Frontal cortex (tissue), 4 donors: Measurements from ENCODE around the gene ERO1B. TPM values are rescaled to one million over a fixed set of nuclear protein-coding genes. Genes with fewer than 3 reads are reported as not detected.

Experiments used
- DNase-seq, 2 donors: peaks; one replicate each; pipeline ENCODE4 v3.0.0; 2012; ENCODE audit warnings: low spot score in 2 of 2
- FAIRE-seq: peaks from 2 replicates; lab custom pipeline; 2012; peaks lifted over from hg19 to GRCh38; lab: Jason Lieb, UNC
- total RNA-seq: library from RNA; depleted of rRNA; stranded (reverse); fragments of >200 nt; gene quantifications from one replicate; pipeline ENCODE4 v1.2.3, GENCODE V29; 2014
- donor health status: control.
- donor health status: control.
- donor health status: control.

ERO1B gene
- total RNA-seq, 1 donor from 2014 or later: 12.6 TPM

DNA sequence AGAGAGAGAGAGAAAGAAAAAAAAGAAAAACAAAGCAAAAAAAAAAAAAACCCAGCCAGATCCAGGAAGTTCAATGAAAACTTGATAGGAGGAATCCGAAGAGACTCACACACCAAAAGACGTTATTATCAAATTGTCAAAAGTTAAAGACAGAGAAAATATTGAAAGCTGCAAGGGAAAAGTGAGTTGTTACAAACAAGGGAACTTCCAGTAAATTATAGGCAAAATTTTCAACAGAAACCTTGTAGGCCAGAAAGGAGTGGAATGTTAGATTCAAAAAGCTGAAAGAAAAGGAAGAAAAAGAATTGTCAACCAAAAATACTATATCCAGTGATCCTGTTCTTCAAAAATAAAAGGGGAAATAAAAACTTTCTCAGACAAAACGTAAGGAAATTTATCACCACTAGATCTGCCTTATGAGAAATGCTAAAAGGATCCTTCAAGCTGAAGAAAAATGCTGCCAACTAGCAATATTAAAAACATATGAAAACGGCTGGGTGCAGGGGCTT lies 23.6 kb downstream of the ERO1B start:
- FAIRE-seq (no peak), DNase-seq (no peak)

DNA sequence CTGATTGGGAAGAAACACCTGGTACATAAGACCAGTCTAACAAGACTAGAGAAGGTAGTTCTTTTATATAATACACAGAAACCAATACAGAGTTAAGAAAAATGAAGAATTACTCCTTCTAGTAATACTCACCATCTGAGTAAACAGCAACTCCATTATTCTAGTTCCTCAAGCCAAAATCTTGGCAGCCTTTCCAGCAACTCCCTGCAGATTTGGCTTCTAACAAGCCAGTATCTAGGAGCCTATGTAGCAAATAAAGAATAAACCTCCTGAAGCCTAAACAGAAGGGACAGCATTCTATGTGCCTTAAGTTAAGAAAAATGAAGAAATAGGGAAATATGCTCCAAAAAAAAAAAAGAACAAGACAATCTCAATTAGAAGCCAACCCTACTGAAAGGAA lies 24.5 kb downstream of the ERO1B start:
- FAIRE-seq: no peak
- no peak for DNase-seq

DNA sequence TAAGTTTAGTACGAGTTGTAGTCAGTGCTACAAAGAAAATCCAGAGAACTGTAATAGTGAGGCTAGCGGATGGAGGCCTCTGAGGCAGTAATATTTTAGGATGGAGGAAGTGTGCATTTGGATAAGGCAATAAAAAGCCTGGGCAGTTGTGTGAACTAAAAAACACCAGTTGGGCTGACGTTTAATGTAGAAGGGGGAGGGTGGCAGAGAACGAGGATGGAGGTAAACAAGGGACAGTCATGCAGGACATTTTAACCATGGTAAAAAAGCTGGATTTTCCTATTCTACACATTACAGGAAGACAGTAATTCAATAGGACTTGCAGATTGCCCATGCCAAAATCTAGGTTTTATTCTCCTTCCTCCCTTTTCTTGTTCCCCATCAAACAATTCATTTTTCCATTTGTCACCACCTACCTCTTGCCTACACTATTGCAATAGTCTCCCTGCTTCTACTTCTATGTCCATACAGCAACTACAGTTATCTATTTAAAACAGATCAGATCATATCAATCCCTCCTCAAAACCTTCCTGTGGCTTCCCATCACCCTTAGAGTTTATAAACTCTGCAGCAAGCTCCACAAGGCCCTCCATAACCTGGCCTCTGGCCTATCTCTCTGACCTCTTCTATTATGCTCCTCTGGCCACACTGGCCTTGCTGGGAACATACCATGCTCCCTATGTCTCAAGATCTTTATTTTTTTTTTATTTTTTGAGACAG lies 27.7 kb downstream of the ERO1B start:
- FAIRE-seq (no peak), DNase-seq (no peak)

DNA sequence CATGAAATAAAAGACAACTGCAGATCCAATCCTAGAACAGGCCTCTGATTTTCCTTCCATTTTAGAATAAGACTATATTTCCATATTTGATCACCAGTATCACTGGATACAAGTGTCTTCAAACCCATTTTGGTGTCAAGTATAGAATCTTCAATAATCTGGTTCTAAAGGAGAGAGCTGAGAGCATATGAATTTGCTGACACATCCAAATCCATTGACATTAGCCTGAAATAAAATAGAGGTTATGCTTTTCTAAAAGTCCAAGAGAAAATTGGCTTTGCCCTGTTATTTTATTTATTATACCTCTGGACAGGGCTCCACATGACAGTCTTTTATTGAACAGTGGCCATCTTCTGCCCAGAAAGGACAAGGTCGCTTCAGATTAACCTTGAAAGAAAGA lies 28.6 kb downstream of the ERO1B start:
- FAIRE-seq (no peak), DNase-seq (no peak)

DNA sequence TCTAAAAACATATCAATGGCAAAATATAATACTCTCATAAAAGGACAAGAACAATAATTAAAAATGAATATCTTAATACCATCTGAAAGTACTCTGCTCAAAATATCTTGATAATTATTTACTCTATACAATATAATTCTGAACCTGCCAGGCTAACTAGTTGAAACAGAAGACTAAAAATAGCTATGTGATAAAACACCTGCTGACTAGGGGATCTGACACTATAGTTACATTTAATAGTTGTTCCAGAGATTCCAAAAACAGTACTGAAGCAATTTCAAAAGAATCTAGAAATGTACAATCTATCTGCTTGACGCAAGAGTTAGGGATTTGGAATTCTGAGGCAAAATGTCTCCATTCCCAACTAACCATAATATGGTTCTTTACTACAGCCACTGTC lies 30.2 kb downstream of the ERO1B start:
- FAIRE-seq (no peak), DNase-seq (no peak)

DNA sequence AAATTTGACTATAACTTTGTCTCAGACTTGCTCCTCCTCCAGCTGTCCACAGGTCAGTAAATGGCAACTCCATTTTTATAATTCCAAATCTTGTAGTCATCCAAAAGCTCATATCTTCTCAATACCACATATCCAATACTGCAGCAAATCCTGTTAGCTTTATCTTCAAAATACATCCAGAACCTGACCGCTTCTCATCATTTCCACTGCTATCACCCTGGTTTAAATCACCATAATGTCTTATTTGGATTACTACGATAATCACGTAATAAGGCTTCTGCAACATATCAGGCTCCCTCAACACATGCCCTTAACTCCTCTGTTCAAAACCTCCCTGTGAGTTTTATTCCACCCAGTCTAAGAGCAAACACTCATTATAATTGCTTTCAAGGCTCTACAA lies 34.5 kb downstream of the ERO1B start:
- no peak for DNase-seq
- no peak for FAIRE-seq

DNA sequence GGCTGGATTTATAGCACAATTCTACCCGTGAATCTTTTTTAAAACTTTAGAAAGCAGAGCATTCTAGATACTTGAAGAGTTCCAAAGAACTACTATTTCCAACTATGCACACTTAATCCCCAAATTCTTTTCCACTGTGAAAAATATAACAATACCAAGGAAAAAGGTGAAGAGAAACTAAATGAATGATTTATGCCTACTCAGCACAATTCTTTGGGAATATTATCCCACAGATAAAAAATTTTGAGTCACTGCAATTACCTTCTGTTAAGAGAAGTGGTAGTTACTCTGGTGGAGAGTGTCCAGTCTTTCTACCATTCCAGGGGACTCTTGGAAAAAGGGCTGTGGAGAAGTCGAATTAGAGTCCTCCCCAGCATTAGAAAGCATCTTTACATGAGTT lies 39.2 kb downstream of the ERO1B start:
- no peak for FAIRE-seq
- DNase-seq: no peak

DNA sequence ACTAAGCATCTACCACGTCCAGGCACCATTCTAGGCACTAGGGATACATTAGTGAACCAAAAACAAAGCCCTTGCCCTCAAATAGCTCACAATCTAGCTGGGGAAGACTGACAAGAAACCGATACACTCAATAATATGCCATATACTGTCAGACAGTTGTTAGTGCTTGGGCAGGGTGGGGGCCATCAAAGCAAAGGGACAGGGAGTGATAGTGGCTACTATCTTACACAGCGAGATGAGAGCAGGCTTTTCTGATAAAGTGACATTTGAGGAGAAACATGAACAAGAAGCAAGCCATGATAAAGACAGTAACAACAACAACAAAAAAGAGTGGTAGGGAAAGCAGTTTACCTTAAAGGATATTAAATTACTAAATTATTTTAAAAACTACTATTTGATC lies 41.1 kb downstream of the ERO1B start:
- DNase-seq (no peak), FAIRE-seq (no peak)

DNA sequence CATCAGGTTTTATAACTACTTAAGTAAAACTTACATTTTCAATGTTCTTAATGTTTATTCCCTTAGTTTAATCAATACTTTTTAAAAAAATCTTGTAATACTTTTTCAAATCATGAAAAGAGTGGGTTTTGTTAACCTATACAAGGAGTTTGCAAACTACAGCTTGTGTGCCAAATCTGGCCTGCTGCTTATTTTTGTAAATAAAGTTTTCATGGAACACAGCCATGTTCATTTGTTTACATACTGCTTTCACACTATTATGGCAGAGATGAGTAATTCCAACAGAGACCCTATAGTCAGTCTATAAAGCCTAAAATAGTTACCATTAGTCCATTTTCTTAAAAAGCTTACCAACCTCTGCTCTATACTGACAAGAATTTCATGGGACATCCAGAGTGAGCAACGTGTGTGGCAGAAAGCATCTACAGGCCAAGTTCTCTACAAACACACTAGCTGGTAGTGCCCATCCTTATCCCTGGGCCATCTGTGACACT lies 42.6 kb downstream of the ERO1B start:
- DNase-seq (no peak), FAIRE-seq (no peak)

DNA sequence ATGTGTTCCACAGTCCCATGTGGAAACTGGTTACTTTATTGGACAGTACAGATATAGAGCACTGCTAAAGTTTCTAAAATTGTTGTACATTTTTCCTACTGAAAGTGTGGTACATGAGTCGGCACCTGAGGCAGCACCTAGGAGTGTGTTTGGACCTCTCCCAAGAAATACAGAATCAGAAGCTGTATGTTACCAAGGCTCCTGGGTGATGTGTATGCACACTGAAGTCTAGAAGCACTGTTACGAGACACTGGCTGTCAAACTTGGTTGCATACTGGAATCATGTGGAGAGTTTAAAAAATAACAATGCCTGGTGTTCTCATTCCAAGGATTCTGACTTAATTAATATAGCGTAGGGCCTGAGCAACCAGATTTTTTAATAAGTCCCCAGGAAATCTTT lies 46.6 kb downstream of the ERO1B start:
- FAIRE-seq: no peak

DNA sequence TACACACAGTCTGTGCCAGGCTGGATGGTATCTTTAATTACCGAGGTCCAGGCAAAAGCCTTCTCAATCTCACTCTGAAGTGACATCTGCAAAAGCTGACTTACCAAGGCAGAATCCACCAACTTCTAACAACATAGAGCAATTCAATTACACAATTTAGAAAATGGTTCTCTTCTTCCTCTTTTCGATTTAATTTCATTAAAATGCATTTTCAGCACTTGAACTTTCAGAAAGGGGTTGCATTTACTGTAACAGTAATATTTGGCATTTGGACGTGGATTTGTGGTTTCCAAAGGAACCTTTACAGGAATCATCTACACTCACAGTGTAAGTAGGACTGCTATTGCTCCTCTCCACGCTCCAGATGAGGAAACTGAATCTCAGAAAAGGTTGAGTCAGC lies 53.3 kb downstream of the ERO1B start:
- FAIRE-seq (no peak), DNase-seq (no peak)

More for the DNA sequence above, 46.6 kb downstream of the ERO1B start:
- no peak for DNase-seq

DNA sequence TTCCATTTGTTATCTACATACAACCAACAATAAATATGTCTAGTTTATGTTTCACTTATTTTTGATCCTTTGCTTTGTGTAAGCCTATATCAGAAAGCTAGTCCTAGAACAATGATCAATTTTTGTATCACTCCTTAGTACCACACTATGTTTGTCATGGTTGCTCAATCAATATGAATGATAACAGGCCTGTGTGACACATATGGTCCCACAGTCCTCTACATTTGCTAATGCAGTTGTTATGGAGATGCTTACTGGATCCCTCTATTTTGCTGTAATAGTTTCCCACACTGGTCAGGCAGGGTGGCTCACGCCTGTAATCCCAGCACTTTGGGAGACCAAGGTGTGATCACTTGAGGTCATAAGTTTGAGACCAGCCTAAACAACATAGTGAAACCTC lies 59.1 kb downstream of the ERO1B start:
- FAIRE-seq (no peak), DNase-seq (no peak)

DNA sequence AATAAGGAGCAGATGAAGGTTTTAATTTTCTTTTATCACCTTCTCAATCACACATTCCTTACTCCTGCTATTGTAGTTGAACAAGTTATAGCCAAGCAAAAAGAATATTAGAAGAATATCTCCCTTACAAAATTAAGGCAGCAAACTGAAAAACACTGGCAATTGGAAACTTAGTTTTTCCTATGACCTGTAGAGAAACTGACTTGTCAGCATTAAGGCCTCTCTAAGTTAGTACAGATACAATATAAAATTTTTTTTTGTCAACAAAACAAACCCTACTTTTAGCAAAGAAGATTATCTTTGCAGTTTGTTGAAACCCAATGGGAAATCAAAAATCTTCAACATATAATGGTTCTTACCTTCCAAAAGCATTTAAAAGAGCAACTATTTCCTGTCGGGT lies 61.3 kb downstream of the ERO1B start:
- FAIRE-seq (no peak), DNase-seq (no peak)

DNA sequence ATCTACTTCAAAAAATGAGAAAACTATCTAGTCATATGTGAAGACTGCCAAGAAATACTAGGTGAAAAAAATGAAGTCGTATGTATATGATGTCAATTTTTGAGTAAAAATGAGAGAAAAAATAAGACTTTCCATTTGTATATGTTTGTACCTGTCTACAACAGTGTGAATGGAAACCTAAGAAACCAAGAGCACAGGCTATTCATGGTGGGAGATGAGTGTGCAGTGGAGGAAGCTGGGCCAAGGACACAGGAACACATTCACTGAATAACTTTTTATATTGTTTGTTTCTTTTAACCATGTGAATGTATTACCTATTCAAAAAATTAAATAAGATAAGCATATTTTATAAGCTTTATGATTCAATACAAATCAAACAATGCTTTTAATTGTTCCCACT lies 67.0 kb downstream of the ERO1B start:
- DNase-seq: no peak
- FAIRE-seq: no peak

DNA sequence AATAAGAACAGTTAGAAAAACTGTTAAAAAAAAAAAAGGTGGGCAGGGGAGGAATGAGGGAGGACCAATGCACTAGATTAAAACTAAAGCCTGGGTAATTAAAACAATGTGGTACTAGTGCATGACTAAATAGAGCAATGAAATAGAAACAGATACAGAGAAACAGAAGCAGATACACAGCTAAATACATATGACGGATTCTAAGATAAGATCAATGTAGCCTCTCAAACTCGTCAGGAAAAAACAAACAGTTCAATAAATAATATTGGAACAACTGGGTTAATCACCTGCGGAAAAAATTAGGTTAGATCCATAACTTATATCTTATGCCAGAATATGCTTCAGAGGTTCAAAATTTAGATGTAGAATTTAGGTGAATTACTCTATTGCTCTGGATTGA lies 68.2 kb downstream of the ERO1B start:
- no peak for FAIRE-seq

DNA sequence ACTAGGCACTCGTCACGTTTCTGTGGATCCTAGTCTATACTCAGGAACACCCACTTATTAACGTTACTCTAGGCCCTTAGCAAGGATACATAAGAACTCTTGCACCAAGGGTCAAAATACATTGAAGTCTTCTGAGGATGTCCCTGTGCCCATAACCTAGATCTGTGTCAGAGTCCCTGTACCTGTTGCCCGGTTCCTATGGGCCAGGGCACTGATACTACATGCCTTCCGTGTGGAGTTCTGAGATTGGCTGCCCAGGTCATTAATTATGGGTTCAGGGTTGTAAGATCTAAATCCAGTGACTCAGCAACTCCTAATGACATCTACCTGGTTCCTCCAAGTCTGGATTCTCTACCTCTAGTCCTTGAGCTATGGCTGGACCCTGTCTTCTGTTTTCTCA lies 69.9 kb downstream of the ERO1B start:
- DNase-seq: no peak
- no peak for FAIRE-seq

More for the DNA sequence above, 68.2 kb downstream of the ERO1B start:
- no peak for DNase-seq

DNA sequence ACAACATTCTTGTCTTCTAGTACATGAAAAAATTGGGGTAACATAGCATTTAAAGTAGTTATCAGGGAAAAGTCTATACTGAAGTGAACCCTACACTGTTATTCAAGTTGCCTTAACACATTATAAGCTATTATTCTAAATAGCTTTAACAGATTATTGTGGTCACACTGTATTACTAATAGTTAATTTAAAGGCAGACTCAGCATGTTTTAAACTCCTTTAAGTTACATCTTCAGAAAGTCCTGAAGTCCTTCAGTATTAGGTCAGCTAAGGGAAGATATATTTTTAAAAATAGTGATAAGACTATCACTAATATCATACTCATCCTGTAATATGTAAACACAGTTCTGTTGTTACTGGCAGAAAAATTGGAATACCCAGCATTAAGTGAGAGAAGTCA lies 72.0 kb downstream of the ERO1B start:
- no peak for DNase-seq
- FAIRE-seq: no peak

DNA sequence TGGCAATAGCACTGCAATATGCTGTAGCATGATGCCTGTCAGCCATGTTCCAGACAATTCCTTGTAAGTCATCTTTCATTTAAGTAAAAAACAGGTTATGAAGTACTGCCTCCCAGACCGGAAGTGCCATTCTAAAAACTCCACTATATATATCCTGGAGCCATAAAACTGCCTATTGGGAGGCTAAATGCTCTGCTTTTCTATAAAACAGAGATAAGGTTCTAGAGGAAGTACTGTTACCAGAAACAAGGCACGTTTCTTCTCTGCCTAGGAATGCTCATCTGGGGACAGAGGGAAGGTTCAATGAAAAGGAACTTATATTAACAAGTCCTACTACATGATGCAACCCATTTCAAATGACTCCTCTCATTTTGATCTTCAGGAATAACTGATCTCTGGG lies 72.6 kb downstream of the ERO1B start:
- DNase-seq: no peak
- no peak for FAIRE-seq

DNA sequence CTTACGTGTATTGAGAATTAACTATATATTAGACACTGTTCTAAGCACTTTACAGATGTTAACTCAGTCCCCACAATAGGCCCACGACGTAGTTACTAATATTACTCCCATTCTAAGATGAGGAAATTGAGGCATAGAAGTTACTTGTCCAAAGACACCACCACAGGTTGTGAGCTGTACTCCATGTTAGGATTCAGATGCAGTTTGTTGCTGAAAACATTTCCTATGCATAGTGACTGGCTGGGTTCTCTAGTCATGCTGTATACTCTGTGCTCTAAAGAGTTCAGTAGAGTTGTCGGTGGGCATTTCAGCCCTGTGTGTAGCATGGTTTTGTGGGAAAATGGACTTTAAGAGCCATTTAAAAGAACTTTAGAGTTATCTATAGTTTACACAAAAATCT lies 74.2 kb downstream of the ERO1B start:
- FAIRE-seq (no peak), DNase-seq (no peak)

DNA sequence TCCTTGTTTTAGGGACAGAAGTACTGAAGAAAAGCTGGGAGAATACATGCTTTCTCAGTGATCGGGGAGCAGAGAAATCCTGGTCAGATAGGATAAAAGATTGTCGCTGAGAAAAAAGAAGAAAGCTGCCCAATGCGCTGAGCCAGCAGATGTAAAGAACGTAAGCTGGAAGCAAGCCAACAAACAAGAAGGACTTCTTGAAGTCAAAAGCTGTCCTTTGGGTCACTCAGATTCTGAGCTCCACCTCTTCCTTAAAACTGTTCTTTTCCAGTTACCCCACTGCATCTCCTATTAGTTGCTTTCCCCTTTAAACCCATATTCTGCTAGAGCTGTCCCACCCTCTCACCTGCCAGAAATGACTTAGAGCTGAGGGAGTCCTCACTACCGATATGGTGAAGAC lies 74.6 kb downstream of the ERO1B start:
- FAIRE-seq (no peak), DNase-seq (no peak)

DNA sequence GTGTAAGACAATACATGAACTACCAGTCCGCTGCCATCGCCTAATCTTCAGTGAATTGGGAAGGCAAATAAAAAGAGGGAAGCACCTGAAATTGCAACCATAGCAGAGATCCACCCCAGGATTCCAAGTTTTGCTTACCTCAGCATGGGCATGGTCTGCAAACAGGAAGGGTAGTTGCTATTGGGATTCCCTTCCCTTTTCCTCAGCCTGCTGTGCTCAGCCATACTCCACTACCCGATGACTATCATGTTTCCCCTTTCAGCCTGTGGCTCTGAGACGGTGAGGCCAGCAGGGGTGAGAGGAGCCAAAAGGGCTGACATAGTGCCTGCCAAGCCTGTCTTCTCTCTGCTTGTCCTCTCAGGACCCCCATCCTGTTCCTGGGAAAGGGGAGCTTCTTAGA lies 75.2 kb downstream of the ERO1B start:
- DNase-seq (no peak), FAIRE-seq (no peak)

DNA sequence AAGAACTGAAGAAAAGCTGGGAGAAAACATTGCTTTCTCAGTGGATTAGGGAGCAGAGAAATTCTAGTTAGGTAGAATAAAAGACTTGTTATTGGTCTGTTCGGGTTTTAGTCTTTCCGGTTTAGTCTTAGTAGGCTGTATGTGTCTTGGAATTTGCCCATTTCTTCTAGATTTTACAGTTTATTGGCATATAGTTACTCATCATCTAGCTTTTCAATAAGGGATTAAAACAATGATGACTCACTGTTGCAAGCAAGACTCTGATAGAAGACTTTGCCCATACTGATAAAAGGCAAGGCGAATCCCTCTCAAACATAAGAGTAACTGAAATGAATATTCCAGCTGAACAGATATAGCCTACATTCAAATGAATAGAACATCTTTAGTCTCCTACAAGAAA lies 77.1 kb downstream of the ERO1B start:
- FAIRE-seq: no peak
- DNase-seq: no peak
